ENCODE measurements around the gene TRIB2.
"Not testable (repeated sequence)": the region's sequence is repeated elsewhere in the genome, so short reads cannot be mapped to it uniquely, and the experiment has no call there.

Gene TRIB2

GRCh38 chr2:12678186-12678585, 38.5 kb upstream of the TRIB2 start:
- Histone ChIP-seq H3K9me3 (ENCODE audit: insufficient read depth, low read length) (no peaks in the 10 kb centered on the region), H3K27ac (ENCODE audit: low read length) (no peak overlapping the region), H3K27me3 (ENCODE audit: low read depth, low read length) (peaks cover 3% of the 10 kb centered on the region; the same call in 1 of the 2 replicates), H4K20me1 (ENCODE audit: insufficient read depth, low read length) (no peaks in the 10 kb centered on the region), H3K79me2 (ENCODE audit: low read length) (no peaks in the 10 kb centered on the region), H2AFZ (ENCODE audit: low read depth, low read length) (no peak overlapping the region), H3K9ac (ENCODE audit: low read length) (no peak overlapping the region), H3K4me3 (ENCODE audit: low read length) (no peak overlapping the region), H3K4me2 (ENCODE audit: low read length) (no peak overlapping the region), H3K36me3 (replicated peaks; ENCODE audit: low read depth, low read length) (no peaks in the 10 kb centered on the region), H3K4me1 (ENCODE audit: low read length) (no peaks in the 10 kb centered on the region)
- no peak for TF ChIP-seq EZH2phosphoT487 (IDR thresholded peaks at IDR 0.05; ENCODE audit: low read depth)
- TF ChIP-seq CTCF (IDR thresholded peaks at IDR 0.05; ENCODE audit: low read depth, low read length) = no peak

GRCh38 chr2:12679550-12680072, 37.1 kb upstream of the TRIB2 start:
- no peaks in the 10 kb centered on the region for H3K79me2 ChIP-seq (ENCODE audit: low read length)
- no peaks in the 10 kb centered on the region for H3K9me3 ChIP-seq (ENCODE audit: insufficient read depth, low read length)
- no peak overlapping the region for H3K9ac ChIP-seq (ENCODE audit: low read length)
- no peak overlapping the region for H3K27ac ChIP-seq (ENCODE audit: low read length)
- no peak overlapping the region for H2AFZ ChIP-seq (ENCODE audit: low read depth, low read length)
- no peaks in the 10 kb centered on the region for H3K4me1 ChIP-seq (ENCODE audit: low read length)
- TF ChIP-seq EZH2phosphoT487 (IDR thresholded peaks at IDR 0.05; ENCODE audit: low read depth) = no peak
- no peak for TF ChIP-seq CTCF (IDR thresholded peaks at IDR 0.05; ENCODE audit: low read depth, low read length)
- peaks cover 6% of the 10 kb centered on the region; the same call in 1 of the 2 replicates for H3K27me3 ChIP-seq (ENCODE audit: low read depth, low read length)
- no peaks in the 10 kb centered on the region for H4K20me1 ChIP-seq (ENCODE audit: insufficient read depth, low read length)
- H3K4me3 ChIP-seq (ENCODE audit: low read length) = no peak overlapping the region
- no peaks in the 10 kb centered on the region for H3K36me3 ChIP-seq (replicated peaks; ENCODE audit: low read depth, low read length)
- H3K4me2 ChIP-seq (ENCODE audit: low read length) = no peak overlapping the region

GRCh38 chr2:12680115-12680514, 36.6 kb upstream of the TRIB2 start:
- H2AFZ ChIP-seq (ENCODE audit: low read depth, low read length); H3K27me3 ChIP-seq (ENCODE audit: low read depth, low read length); H3K79me2 ChIP-seq (ENCODE audit: low read length); H3K36me3 ChIP-seq (replicated peaks; ENCODE audit: low read depth, low read length); H3K4me1 ChIP-seq (ENCODE audit: low read length); H3K27ac ChIP-seq (ENCODE audit: low read length); H4K20me1 ChIP-seq (ENCODE audit: insufficient read depth, low read length); H3K9ac ChIP-seq (ENCODE audit: low read length); H3K9me3 ChIP-seq (ENCODE audit: insufficient read depth, low read length); H3K4me3 ChIP-seq (ENCODE audit: low read length); H3K4me2 ChIP-seq (ENCODE audit: low read length): not testable (repeated sequence)

- no peaks in the 10 kb centered on the region for H3K36me3 ChIP-seq (replicated peaks; ENCODE audit: low read depth, low read length)
- no peaks in the 10 kb centered on the region for H3K9me3 ChIP-seq (ENCODE audit: insufficient read depth, low read length)
- peaks cover 3% of the 10 kb centered on the region; the same call in 1 of the 2 replicates for H3K27me3 ChIP-seq (ENCODE audit: low read depth, low read length)
- H3K9ac ChIP-seq (ENCODE audit: low read length) = no peak overlapping the region
- no peak overlapping the region for H3K4me2 ChIP-seq (ENCODE audit: low read length)
- no peaks in the 10 kb centered on the region for H3K79me2 ChIP-seq (ENCODE audit: low read length)
- no peak overlapping the region for H3K4me3 ChIP-seq (ENCODE audit: low read length)
- H3K27ac ChIP-seq (ENCODE audit: low read length) = no peak overlapping the region
- no peaks in the 10 kb centered on the region for H4K20me1 ChIP-seq (ENCODE audit: insufficient read depth, low read length)
- no peak overlapping the region for H2AFZ ChIP-seq (ENCODE audit: low read depth, low read length)
- no peaks in the 10 kb centered on the region for H3K4me1 ChIP-seq (ENCODE audit: low read length)
- TF ChIP-seq CTCF (IDR thresholded peaks at IDR 0.05; ENCODE audit: low read depth, low read length) (no peak), EZH2phosphoT487 (IDR thresholded peaks at IDR 0.05; ENCODE audit: low read depth) (no peak)
Measured at GRCh38 chr2:12682017-12682416, 34.7 kb upstream of the TRIB2 start.

Data from OCI-LY3 (cell line).